Kidney tubule cell (primary cell): Measurements from ENCODE around the gene IFRD2.
"Not testable (repeated sequence)": the region's sequence is repeated elsewhere in the genome, so short reads cannot be mapped to it uniquely, and the experiment has no call there.

ENCODE experiments used
- DNase-seq: peaks from one replicate; pipeline ENCODE4 v3.0.0-alpha.2; 2018; ENCODE audit warnings: low spot score

The IFRD2 gene

DNA sequence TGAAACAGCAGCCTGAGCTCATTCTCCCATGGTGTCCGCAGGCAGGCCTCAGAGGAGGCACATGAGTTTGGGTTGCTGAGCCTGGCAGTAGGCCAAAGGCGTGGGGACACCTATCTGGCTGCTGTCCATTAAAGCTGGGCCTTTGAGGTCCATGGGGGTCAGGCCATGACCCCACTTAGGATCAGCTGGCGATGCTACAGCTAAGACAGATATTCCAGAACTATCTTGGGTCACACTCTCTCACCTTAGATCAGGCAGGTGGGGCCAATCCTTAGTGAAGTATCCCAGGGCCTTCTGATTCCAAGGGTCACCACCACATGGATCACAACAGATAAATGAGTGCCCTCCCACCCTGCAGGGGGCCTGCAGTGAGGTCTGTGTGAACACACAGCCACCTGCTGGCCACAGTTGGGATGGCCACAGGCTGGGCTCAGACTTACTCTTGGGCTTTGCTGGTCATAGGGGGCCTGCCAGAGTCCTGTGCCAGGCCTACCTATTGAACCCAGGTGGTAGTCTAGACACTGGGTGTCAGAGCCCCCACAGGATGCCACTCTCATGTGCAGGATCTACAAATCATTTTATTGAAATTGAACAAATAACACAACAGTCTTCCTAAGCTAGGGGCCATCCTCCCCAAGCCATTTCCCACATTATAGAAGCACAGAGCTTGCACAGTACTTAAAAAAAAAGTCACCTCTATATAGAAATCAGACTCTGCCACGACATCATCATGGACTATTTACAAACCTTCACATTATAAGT is 32.3 kb upstream of the IFRD2 start:
- peak; percentile 69 for DNase-seq

DNA sequence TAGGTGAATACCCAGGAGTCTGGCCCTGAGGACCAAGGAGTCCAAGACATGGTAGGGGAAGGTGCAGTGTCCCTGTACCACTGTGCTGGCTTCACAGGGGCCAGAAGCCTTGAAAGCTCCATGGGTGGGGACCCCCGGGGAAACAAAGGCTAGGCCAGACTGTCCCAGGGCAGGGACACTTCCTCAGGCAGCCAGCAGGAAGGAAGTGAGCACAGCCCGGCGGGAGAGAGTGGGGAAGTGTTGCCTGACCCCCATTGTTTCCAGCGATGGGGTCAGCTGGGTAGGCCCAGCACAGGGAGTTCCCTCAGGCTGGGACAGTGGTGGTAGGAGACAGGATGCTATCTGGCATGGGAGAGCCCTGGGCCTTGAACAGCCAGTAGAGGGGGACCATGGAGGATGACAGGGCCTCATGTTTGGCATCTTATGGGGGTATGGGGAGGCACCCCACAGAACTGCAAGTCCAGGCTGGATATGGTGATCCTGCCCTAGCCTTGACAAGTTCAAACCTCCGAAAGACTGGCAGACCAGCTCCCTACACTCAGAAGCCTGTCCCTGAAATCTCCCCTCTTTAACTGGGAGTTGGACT is 31.5 kb upstream of the IFRD2 start:
- DNase-seq: no peak

DNA sequence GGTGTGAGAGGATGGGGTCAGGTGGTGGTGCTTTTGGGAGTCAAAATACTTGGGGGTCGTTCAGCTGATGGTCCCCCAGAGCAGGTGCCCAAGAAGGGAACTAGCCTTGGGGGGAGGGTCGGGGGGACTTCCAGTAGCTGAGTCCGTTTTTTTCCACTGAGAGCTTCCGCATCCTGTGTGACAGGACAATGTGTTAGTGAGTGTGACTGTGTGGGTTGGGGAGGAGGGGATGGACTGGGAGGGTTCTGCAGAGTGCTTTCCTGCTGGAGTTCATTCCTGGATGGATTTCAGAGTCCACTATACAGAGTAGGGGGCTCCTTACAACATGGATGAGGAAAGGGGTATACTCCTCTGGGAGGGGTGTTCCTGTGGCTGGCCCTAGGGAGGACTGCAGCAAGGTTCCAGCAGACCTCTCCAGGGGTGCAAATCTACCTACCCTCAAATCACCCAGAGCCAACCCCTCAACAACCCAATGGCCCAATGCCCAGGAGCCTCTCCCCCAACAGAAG is 30.9 kb upstream of the IFRD2 start:
- no peak for DNase-seq

DNA sequence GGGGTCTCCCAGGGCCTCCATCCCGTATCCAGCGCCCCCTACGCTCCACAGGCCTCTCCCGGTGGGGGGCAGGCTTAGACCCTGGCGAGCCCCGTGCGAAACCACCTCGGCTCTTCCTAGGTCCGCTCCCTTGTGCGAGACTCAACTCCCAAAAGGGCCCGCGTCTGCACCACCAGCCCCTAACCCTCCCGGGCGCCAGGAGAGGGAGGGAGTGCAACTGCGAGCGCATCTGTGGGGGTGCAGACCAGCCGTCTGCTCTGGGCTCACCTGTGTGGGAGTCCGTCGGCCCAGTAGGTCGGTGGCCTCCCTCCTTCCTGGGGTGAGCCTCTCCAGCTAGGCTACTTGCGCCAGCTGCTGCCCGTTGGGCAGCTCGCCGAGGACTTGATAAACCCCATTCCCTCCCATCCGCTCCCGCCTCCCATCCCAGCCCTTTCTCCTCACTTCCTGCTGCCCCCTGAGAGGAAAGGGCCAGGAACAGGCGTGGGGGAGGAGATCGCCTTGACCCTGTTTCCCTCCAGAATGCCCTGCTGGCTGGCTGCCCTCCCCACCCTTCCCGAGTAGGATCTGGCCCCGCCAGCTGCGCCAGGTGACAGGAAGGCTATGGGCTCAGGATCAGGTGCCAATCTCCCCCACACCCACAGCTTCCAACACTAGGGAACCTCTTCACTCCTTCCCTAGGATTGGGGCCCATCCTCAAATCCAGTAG is 30.3 kb upstream of the IFRD2 start, which contains the start of gene HYAL2:
Gene HYAL2, minus strand, starts transcription at position 360 of the 706 bp plus-strand sequence. CDS start 2,256 bp downstream, outside the sequence.
- no peak for DNase-seq

DNA sequence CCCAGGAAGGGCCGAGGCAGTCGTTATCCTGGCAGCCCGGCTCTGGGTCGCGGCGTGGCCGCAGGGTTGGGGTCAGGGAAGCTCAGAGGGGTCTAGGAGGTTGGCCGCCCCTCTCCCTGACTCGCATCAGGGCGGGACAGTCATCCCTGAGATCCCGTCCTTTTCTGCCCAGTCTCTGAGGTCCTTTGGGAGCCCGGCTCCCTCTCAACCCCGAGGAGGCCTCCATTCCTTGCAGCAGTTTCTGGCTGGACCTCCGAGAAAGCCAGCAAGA is 29.8 kb upstream of the IFRD2 start:
- DNase-seq: no peak

DNA sequence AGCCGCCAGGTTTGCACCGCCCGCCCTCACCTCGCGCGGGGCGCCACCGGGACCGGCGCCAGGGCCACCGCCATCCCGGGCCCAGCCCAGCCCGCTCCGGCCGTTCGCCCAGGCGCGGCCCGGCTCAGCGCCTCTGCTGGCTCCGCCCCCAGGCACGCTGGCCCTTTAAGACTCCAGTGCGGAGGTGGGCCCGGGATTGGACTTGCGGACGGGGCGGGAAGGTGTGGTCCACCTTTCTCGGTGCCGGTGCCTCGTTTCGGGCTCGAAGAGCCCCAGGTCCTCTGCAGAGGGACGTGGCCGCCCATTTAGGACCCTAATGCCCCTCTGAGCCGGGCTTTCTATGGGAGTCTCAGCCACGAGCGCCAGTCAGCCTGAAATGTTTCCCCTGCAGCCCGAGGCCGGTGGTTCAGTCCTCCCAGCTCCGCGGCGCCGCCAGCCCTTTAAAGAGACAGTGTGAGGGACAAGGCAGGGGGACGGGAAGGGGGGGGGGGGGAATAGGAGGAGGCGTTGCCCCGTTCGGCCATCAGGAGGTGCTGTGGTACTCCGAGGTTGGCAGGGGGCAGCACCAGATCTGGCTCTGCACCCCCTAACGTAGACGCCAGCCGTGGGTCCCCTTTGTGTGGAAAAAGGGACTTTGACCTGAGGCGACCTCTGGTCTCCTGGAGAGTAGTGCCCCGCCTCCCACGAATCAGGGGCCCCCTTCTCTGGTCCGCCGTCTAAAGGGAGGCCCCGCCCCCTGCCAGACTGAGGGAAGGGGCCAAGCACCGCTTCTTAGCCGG is 29.3 kb upstream of the IFRD2 start:
- peak; percentile 90 for DNase-seq

DNA sequence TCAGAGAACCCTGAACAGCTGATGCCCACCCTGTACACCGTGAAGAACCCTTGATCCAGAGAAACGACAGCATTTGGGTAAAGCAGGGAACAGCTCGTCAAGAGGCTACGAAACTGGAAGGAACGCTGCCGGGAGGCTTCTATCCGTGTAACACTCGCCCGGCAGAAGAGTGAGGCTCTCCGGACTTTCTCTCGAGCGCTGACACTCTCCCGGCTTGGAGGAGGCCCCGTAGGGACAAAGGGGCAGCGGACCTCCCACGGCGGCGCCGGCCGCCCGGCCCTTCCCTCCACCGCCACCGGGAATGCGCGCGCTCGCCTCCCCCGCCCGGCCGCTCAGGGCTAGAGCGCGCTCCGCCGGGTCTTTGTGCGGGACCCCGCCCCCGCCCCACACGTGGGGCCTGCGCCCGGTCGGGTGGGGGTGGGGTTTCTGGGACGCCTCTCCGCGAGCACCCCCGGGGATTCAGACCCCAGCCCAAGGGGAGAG is 28.7 kb upstream of the IFRD2 start:
- DNase-seq: peak; percentile 75

DNA sequence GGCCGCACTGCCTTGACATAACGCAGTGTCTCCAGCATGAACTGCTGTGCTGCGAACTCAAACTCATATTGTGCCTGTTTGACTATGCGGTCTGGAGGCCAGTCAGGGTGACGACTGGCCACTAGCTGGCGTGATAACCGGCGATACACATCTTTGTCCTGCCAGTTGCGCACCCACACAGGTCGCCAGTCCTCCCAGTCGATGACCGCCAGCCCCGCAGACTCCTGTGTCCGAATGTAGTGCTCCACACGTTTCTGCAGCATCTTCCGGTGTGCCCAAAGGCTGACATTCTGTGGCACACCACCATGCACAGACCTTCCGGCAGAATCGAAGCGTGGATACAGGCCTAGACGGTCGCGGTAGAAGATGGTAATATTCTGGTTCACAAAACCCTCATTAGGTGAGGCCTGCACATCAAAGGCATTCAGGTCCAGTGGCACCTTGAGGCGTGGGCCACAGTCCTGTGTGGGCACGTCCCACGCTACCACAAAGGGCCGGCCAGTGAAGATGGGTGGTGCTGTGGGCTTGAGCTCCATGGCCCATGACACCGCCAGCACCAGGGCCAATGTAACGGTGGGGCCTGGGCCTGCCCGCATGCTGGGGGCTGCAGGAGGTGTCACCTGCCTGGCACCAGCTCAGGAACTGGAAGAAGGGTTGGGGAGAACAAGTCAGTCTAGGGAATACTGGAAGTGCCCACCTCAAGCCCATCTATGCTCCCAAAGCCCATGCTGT is 27.8 kb upstream of the IFRD2 start:
- DNase-seq: no peak

DNA sequence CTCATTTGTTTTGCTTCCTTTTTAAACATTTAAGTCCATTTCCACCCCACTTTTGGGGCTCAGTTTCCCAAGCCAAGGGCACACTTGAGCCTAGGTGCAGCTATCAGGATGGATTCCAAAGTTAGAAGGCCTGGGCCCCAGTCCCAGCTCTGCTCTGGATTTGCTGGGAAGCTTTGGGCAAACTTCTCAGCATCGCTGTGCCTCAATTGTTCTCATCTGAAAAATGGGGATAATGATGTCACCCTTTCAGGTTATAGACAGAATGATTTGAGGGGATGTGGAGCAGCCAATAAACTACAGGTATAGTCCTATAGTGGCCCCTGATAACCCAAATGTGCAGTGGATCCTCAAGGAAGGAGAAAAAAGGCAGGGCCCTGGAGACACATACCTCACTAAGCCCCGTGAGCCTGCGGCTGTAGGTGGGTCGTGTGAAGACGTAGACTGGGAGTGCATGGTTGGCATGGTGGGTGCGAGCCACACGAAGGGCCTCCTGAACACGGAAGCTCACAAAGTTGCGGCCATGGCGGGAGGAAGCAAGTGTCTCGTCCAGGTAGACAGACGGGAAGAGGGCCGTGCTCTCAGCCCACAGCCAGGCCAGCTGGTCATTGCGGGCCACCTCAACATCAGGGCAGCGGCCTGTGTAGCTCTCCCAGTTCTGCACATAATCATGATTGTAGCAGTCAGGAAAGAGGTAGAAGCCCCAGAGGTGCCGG is 27.1 kb upstream of the IFRD2 start:
- DNase-seq: no peak

DNA sequence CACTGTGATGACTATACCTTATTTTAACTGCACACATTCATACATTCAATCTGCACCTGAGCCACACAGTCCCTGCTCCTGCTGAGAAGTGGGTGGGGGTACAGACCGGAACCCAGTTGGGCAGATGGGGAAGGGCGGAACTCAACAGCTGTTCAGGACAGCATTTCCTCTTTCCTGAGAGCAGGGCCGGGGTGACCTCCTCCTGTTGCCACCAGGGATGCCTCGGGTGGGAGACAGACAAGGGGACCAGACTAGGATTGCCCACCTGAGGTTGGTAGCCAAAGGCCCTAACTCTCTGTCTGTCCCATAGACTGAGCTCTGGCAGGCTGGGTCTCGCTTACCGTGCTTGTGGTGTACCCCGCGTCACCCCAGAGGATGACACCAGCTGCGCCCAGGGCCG is 26.4 kb upstream of the IFRD2 start:
- no peak for DNase-seq

DNA sequence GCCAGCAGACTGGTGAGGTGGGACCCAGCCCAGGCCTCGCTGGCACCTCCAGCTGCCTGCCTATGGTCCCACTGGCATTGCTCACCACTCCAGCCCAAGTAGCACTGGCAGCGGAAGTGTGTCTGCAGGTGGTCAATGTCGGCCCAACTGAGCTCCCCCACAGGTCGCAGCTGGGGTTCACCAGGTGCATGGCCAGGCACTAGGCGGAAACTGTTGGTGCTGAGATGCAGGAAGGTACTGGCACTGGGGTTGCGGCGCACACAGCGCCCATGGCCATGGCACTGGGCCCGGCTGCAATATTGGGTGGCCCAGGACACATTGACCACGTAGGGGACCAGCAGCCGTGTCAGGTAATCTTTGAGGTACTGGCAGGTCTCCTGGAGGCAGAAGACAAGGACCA is 25.9 kb upstream of the IFRD2 start:
- no peak for DNase-seq

DNA sequence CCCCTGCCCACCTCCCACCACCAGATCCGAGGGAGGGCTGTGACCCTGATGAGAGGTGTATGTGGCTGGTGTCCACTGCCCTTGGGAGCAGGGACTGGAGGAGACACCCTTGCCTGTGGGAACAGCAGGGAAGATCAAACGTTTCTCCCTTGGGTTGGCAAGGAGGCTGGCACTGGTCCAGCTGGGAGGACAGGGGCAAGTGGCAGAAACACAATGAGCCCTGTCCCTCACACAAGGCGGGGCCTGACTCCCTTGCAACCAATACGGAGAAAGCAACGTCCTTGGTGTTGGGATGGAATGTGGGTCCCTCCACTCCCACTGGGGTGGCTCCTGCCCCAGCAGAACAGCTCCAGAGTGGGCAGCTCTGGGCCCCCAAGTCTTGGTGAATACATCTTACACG is 25.1 kb upstream of the IFRD2 start:
- no peak for DNase-seq

DNA sequence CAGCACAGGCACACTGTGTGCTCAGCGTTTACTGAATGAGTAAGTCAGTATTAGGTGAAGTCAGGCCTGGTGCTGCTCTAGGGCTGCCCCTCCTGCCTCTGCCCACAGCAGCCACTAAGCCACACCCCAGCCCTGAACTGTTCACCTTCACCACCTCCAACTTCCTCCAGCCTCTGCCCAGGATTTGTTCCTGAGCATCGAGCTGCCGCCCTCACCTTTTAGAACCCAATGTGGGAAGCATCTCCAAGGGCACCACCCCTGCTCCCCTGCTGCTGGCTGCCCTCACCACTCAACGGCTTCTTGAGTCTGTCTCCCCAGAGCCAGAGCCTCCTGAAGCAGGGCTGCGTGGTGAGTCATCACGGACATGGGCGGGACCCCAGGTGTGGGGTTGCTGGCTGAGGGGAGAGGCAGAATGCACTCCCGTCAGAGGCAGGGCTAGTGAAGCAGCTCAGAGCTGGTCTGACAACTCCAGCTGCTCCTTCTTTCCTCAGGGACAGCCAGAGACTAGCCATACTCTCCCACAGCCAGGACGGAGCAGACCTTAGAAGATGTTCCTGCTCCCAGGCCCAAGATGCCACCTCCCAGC is 24.5 kb upstream of the IFRD2 start:
- DNase-seq: peak; percentile 92

DNA sequence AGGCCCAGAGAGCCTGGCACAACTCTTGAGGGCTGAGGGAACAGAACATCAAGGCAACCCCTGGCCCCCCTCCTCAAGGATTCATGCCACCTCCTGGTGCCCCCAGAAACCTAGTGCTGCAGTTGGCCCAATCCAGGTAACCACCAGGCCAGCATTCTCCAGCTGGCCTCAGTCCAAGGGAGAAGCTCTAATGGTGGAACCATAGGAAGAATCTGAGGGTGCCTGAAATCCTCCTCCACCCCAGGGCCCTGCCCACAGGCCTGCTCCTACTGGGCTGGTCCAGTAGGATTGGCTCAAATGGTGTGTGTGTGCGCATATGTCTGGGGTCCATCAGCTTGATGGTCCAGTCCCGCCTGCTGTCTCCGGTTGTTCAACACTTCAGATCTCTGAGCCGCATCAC is 22.6 kb upstream of the IFRD2 start:
- no peak for DNase-seq

DNA sequence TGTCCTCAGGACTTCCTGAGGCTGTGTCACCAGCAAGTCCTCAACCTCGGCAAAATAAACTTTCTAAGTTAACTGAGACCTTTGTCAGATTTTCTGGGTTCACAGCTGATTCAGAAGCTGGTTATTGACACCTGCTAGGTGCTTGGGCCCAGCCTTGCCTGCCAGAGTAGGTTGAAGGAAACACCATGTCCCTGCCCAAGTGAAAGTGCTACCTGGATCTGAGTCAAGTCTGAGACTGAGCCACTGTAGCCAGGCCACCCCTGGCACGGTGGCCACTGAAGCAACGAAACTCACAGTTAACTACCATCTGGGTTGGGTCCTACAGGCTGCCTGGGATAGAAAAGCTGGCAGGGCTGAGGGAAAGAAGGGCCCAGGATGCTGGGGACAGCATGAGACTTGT is 22.1 kb upstream of the IFRD2 start:
- DNase-seq: no peak

DNA sequence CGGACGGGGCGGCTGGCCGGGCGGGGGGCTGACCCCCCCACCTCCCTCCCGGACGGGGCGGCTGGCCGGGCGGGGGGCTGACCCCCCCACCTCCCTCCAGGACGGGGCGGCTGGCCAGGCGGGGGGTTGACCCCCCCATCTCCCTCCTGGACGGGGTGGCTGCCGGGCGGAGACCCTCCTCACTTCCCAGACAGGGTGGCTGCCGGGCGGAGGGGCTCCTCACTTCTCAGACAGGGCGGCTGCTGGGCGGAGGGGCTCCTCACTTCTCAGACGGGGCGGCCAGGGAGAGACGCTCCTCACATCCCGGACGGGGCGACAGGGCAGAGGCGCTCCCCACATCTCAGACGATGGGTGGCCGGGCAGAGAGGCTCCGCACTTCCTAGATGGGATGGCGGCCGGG is 19.8 kb upstream of the IFRD2 start:
- not testable (repeated sequence) for DNase-seq

DNA sequence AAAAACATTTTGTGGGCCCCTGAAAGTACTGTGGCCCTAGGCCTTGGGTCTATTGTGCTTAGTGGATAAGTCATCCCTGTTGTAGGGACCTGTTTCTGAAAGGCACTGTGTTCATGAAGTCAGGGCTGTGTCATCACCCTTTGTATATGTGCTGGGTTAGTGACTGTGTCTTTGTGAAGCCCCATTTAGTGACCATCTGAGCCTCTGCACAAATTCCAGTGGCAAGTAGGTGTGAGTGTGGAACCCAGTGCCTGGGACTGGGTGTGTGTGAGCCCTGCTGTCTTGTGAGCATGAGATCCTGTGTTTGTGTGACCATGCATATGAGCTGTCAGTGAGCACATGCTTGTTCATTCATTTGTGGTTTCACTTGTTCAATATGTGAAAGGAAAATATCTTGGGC is 12.4 kb upstream of the IFRD2 start:
- DNase-seq: peak; percentile 71

DNA sequence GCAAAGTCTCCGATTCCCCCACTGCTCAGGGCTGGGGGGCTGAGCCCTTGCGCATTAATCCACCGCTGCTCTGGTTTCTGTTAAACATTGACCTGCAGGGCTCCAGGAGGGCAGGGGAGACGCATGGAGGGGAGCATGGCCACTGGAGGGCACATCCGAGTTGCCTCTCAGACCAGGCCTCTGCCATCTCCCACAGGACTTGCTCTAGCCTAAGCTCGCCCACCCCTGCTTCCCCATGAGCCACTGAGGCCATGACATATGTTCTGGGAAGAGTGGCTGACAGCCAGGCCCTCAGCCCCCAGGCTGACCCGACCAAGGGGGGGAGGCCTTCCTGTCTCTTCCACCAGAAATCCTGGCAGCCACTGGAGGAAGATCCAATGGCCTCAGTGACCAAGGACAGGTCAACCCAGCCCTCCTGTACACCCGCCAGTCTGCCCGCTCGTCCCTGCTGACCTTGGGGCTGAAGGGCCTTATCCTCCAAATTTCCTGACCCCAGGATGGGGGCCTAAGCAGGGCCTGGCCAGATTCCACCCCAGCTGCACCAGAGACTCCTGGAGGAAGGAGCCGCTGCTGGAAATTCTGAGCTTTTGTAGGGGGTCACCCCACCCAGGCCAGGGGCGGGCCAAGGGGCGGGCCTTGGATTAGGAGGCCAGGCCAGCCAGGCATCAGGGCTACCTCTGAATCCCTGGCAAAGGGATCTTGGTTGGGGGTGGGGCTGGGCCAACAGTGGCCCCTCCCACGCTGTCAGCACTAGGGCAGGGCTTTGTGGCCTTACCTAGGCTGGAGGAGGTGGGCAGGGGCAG is 11.0 kb upstream of the IFRD2 start, which contains the start of gene HYAL1:
Gene HYAL1, minus strand, starts transcription at position 562 of the 803 bp plus-strand sequence. CDS start 618 bp downstream, outside the sequence.
- peak; percentile 72 for DNase-seq
